Panc1 (cell line): Measurements from ENCODE around the gene EFTUD2.

Experiments
- POLR2AphosphoS5 ChIP-seq: IDR thresholded peaks from 2 replicates; pipeline ENCODE4 v1.6.1; 2012; ENCODE audit warnings: mild to moderate bottlenecking, low read depth, low read length, moderate library complexity
- TF ChIP-seq, protein P1 (sequence below): fragments of 450-650 bp; IDR thresholded peaks from 2 replicates; pipeline ENCODE4 v1.5.1; 2017; ENCODE audit warnings: mild to moderate bottlenecking
- TF ChIP-seq, protein P2 (sequence below), 2 experiments: IDR thresholded peaks; 2 replicates each; pipeline ENCODE4 v1.6.1; 2011 to 2012; ENCODE audit warnings: low read depth in 2 of 2, control low read depth in 1 of 2, low read length in 1 of 2, mild to moderate bottlenecking in 1 of 2, moderate library complexity in 1 of 2; ENCODE audit not compliant: insufficient read depth in 1 of 2

DNA sequence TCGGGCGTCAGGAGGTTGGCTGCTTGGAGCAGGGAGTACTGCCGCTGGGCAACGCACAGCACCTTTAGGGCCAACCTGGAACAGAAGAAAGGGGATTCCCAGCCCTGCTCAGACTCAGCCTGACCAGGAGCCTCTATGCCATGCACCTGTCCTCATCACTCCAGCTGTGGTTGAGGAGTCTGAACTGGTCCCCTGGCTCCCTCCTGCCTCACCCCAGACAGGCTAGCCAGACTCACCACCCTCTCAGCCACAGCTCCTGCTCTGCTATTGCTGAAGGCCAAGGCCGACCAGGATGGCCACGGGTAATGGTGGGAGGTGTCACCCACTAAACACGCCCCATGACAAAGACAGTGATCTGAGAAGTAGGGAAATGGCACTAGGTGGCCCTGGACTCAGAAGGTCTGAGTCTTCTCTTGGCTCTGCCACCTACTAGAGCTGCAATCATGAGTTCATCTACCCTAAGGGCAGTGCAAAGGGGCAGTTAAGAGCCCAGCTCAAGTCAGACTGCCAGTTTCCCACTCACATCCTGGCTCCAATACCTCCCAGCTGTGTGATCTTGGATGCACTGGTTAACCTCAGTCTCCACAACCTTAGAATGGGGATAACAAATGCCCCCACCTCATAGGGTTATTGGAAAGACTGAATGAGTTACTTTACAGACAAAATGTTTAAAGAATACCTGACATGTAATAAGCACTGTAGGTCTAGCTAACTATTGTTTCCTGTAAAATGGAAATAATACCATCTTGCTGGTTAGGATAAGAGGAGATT, 29.9 kb upstream of the EFTUD2 start:
- TF ChIP-seq, protein P1, sequence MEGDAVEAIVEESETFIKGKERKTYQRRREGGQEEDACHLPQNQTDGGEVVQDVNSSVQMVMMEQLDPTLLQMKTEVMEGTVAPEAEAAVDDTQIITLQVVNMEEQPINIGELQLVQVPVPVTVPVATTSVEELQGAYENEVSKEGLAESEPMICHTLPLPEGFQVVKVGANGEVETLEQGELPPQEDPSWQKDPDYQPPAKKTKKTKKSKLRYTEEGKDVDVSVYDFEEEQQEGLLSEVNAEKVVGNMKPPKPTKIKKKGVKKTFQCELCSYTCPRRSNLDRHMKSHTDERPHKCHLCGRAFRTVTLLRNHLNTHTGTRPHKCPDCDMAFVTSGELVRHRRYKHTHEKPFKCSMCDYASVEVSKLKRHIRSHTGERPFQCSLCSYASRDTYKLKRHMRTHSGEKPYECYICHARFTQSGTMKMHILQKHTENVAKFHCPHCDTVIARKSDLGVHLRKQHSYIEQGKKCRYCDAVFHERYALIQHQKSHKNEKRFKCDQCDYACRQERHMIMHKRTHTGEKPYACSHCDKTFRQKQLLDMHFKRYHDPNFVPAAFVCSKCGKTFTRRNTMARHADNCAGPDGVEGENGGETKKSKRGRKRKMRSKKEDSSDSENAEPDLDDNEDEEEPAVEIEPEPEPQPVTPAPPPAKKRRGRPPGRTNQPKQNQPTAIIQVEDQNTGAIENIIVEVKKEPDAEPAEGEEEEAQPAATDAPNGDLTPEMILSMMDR, result no peak
- TF ChIP-seq POLR2AphosphoS5, result no peak
- TF ChIP-seq, protein P2, sequence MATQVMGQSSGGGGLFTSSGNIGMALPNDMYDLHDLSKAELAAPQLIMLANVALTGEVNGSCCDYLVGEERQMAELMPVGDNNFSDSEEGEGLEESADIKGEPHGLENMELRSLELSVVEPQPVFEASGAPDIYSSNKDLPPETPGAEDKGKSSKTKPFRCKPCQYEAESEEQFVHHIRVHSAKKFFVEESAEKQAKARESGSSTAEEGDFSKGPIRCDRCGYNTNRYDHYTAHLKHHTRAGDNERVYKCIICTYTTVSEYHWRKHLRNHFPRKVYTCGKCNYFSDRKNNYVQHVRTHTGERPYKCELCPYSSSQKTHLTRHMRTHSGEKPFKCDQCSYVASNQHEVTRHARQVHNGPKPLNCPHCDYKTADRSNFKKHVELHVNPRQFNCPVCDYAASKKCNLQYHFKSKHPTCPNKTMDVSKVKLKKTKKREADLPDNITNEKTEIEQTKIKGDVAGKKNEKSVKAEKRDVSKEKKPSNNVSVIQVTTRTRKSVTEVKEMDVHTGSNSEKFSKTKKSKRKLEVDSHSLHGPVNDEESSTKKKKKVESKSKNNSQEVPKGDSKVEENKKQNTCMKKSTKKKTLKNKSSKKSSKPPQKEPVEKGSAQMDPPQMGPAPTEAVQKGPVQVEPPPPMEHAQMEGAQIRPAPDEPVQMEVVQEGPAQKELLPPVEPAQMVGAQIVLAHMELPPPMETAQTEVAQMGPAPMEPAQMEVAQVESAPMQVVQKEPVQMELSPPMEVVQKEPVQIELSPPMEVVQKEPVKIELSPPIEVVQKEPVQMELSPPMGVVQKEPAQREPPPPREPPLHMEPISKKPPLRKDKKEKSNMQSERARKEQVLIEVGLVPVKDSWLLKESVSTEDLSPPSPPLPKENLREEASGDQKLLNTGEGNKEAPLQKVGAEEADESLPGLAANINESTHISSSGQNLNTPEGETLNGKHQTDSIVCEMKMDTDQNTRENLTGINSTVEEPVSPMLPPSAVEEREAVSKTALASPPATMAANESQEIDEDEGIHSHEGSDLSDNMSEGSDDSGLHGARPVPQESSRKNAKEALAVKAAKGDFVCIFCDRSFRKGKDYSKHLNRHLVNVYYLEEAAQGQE (IDR thresholded peaks at IDR 0.05; ENCODE audit: insufficient read depth in 1 of 2, low read depth in 2 of 2, low read length in 1 of 2), result no peak
